T-helper 2 cell treated with Interferon-gamma antibody and Interleukin-4, amounts not matched to agents 100 ng/mL and 5 ng/mL, for 36 hours (primary cell): ENCODE results near the gene NCK2. TPM values are rescaled to one million over a fixed set of nuclear protein-coding genes. Genes with fewer than 3 reads are reported as not detected.
"Not testable (repeated sequence)": the region's sequence is repeated elsewhere in the genome, so short reads cannot be mapped to it uniquely, and the experiment has no call there.

ENCODE experiments used
- intact Hi-C: fragments of 100-400 bp; cut with micrococcal nuclease; formaldehyde crosslinking; loops from one replicate; pipeline ENCODE4 v1.15.1; 2023
- total RNA-seq: library from RNA; stranded (reverse); gene quantifications from 2 replicates; pipeline ENCODE4 v1.2.3, GENCODE V29; 2022

NCK2 gene
- total RNA-seq, 1 donor from 2014 or later = 64.9 TPM

DNA sequence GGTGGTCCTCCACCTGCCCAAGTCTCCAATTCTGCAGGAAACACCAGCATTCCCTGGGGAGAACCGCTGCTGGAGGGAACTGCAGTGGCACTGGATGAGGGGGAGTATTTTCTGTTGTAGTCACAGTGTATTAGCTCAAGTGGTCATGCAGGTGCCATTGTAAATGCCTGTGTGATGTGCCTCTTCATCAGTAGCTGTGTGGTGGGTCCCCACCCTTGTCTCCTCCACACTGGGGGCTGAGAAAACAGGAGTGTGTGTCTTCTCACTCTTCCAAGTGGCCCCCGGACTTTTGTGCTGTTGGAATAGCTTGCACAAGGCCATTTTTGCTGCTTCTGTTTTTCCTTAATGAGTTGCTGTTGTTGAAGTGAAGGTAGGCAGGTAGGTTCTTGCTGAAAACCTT is 8.7 kb downstream of the NCK2 start:
- intact Hi-C loops = no loop called here

DNA sequence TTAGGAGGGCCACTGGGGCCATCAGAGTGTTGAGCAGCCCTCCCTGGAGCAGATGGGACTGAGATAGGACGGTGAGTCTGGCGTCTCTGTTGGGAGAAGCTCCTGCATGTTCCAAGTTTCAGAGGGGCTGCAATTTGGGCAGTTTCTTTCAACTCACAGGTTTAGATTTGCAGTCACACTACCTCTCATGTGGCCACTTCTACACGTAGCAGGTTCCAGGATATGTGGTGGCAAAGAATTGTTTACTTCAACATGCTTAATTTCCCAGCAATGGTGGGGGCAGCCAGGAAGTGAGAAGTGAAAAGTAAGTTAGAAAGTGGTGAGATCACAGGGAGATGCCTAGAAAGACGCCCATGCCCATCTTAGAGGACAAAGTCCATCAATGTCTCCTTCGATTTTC is 9.3 kb downstream of the NCK2 start:
- intact Hi-C loops = loop anchor here (1.0 to 2.0 kb wide), 2 partner anchors 8 to 15 kb away; no protein-coding TSS in a partner anchor

DNA sequence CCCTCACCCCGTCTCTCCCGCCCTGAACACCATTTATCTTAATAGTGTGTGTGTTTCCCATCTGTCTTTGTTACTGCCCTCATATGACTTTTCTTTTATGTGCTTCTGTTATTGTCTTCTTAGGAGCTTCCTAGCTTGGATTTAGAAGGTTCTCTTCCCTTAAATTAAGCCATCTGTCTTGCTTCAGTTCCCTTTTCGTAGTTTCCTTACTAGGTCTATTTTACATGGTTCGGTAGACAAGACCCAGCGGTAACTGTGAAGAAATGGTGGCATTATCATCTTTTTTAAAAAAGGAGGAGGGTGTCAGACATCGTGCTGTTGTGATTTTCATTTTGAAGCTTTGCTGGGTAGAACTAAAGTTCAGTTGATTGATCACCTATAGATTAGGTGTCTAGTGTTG is 10.3 kb downstream of the NCK2 start:
- intact Hi-C loops = loop anchor here (1.0 to 2.0 kb wide), 2 partner anchors 9 to 14 kb away; no protein-coding TSS in a partner anchor

- intact Hi-C loops = loop anchor here (2.0 kb wide), 1 partner anchor 13 kb away; no protein-coding TSS in a partner anchor
These were observed 11.2 kb downstream of the NCK2 start for GRCh38 chr2:105755895-105756294.

- intact Hi-C loops = no loop called here
These were observed 11.7 kb downstream of the NCK2 start for GRCh38 chr2:105756435-105756834.

- intact Hi-C loops = not testable (repeated sequence)
These were observed 12.2 kb downstream of the NCK2 start for GRCh38 chr2:105756865-105757264.

DNA sequence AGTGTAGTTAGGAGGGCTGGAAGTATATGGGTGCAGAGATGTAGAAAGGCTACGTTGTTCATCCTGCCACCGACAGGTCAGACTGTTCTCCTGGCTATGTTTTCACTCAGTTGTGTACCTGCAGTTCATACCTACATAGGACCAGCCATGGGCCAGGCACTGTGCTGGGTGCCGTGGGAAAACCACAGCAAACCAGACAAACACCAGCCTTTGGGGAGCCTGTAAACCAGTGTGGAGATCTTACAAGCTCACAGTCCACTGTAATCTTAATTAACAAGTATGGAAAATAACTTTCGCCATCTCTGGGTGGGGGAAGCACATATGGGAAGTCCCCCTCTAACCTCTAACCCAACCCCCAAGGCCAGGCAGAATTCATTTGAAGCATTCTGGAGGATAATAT is 12.7 kb downstream of the NCK2 start:
- intact Hi-C loops = no loop called here

DNA sequence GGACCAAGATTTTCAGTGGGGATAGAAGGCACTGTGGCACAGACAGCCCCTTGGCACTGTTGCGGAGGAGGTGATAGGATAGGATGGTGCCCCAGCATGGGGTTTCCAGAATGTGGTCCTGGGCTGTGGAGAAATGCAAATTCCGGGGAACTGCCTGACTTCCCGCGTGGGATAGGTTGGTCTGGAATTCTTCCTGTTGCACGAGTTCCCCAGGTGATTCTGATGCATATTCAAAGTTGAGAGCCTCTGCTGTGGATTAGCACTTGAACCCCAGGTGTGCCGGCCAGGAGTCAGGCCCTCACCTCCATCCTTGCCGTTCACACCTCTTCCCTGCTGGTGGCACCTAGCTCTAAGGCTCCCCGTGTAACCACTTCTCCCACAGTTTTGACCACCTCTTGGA is 15.5 kb downstream of the NCK2 start:
- intact Hi-C loops = no loop called here

DNA sequence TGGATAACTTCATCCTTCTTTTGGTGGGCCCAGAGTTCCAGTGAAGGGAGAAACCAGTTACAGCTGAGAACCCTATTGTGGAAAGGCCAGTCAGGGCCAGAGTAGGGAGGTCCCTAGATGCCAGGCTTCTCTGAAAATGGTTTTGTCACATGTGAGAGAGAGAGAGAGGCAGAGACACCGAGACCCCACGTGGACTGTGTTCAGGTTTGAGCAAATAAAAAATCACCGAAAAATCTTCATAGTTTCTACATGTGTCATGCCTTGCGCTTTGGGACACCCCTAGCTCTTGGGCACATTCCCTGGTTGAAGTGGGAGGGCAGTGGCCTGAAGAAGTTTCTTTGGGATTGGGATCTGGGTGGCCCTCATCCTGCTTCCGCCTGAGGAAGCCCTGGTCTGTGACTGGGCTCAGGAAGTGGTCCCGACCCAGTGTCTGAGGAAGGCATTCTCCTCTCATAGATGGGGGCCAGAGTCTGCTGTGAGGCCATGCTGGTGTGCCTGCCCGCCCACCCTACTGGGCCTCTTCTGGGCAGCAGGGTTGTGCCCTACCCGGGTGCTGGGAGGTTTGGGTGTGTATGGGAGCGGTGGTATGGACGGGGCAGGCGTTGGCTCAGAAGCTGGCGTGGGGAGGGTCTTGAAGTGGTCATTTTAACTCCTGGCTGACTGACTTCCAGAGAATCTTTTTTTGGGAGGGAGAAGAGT is 16.1 kb downstream of the NCK2 start:
- intact Hi-C loops = no loop called here

DNA sequence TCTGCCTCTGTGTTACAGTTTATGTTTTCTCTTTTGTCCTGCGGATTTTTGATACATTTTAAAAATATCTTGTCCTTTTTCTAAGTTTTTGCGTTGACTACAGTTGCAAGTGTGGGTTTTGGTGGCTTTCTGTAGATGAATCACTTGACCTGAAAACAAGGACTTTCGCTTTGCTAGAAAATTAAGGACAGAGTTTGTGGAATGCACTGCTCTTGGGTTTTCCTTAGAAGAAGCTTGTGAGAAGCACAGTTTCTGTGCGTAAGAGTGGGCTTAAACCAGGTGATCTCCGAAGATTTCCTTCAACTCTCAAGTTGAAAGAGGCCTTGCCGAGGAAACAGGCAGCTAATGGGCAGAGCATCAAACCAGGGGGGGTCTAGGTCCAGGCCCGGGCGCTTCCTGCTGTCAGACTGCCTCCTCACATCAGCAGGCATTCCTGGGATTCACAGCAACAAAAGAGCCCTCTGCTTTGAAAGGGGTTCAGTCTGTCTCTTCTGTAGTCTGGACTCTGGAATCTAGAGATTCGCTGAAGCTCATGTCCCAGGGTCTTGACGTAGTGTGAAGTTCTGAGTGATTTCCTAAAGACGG is 17.3 kb downstream of the NCK2 start:
- intact Hi-C loops = no loop called here

DNA sequence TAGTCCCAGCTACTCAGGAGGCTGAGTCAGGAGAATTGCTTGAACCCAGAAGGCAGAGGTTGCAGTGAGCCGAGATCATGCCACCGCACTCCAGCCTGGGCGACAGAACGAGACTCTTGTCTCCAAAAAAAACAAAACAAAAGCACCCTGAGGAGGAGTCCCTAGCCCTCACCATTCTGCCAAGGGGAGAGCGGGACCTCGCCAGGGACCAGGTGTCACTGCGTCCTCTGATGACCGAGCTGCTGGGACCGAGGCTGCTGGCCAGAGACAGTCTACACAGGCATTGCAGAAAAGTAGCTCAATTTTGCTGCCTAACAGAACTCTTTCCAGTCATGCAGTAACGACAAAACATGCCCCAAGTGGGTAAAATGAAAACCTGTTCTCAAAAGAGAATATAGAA is 18.4 kb downstream of the NCK2 start:
- intact Hi-C loops = no loop called here

DNA sequence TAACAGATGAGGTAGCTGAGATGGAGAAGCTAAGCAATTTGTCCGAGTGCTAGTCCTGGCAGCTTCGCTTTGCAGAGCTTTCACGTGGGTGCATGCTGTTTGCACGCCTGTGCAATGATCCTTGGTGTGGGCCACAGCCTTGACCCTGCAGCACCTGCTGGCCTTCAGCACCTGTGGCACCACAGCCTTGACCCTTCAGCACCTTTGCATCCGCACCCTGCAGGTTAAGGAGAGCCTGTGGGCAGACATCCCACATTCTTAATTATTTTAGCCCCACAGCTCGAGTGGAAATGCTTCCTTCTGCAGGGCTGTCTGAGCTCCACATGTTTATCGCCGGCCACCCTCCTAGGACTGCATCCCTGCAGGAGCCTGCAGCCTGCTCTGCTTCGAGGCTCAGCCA is 19.3 kb downstream of the NCK2 start:
- intact Hi-C loops = no loop called here

DNA sequence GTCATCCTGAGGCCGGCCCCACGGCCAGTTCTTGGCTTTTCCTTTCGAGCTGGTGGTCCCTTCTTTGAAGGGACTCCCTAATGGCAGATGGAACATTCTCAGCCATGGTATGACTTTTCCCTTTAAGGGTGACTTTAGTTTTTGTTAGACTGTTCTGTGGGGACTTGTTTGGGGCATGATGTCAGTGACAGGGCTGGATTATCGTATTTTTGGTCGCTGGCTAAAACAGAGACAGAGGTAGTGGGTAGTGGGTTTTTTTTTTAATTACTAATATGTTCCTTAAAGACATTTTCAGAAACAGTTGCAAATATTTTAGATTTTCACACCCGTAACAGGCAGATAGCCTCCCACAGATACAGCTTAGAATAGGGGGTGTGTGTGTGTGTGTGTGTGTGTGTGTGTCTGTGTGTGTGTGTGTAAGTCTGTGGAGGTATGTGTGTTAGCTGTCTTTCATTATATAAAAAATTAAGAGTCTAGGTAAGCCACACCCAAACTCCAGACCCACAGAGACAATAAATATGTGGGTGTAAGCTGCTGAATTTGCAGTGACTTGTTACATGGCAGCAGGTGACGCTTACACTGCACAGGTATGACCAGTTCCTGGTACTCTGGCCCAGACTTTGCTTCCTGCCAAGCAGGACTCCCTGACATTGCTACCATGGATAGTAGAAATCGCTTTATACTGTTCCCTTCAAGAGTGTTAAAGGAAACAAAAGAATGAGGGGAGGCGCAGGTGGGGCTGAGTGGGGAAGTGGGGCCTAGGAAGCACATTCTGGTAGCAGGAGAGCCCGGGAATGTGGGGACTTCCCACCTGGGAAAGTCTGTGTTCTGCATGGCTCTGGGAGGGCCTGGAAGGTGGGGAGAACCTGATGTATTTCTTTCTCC is 20.9 kb downstream of the NCK2 start:
- intact Hi-C loops = no loop called here

DNA sequence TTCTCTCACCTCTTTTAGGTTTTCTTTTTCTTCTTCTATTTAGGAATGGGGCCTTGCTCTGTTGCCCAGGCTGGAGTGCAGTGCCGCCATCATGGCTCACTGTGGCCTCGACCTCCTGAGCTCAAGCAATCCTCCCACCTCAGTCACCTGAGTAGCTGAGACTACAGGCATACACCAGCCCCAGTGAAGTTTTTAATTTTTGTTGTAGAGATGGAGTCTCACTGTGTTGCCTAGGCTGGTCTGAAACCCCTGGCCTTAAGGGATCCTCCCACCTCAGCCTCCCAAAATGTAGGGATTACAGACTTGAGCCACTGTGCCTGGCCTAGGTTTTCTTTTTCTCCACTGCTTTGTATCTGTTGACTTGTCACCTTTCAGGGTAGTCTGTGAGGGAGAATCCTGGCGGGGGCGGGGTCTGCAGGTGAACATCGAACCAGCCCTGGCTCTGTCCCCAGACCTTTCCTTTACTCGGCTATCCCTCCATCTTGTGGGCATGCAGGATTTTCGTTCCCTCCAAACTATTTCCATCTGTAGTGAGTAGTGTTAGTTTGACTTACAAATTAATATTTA is 21.7 kb downstream of the NCK2 start:
- intact Hi-C loops = no loop called here

GRCh38 chr2:105768176-105768575 is 23.5 kb downstream of the NCK2 start:
- intact Hi-C loops = loop anchor here (2.0 kb wide), 1 partner anchor 13 kb away; no protein-coding TSS in a partner anchor

GRCh38 chr2:105768961-105769452 is 24.3 kb downstream of the NCK2 start:
- intact Hi-C loops = loop anchor here (2.0 kb wide), 1 partner anchor 14 kb away; no protein-coding TSS in a partner anchor

DNA sequence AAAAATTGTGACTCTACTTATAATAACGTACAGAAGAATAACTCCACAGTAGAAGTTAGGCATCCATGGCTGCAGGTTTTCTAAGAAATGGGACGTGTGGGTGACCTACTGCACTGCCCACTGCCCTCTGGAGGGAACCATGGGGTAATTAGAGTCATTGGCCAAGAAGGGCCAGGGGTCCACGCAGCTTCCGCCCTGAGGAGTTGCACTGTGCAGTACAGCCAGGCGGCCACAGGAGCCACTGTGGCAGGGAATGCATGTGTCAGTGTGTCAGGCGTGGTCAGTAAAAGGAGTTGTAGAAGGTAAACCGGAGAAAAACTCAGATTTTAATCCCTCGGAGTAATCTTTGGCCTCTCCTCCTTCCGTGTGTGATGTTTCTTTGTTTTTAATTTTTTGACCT is 24.8 kb downstream of the NCK2 start:
- intact Hi-C loops = loop anchor here (2.0 kb wide), 1 partner anchor 15 kb away; no protein-coding TSS in a partner anchor

- intact Hi-C loops = no loop called here
These were observed 25.4 kb downstream of the NCK2 start for GRCh38 chr2:105770149-105770548.

DNA sequence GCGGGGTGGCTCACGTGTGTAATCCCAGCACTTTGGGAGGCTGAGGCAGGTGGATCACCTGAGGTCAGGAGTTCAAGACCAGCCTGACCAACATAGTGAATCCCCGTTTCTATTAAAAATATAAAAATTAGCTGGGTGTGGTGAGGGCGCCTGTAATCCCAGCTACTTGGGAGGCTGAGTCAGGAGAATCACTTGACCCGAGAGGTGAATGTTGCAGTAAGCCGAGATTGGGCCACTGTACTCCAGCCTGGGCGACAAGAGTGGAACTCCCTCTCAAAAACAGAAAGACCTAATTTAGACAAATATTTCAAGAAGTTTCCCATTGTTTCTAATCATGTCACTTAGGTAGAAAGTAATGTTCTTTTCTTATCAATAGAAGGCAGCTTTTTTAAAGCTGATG is 26.6 kb downstream of the NCK2 start:
- intact Hi-C loops = not testable (repeated sequence)

DNA sequence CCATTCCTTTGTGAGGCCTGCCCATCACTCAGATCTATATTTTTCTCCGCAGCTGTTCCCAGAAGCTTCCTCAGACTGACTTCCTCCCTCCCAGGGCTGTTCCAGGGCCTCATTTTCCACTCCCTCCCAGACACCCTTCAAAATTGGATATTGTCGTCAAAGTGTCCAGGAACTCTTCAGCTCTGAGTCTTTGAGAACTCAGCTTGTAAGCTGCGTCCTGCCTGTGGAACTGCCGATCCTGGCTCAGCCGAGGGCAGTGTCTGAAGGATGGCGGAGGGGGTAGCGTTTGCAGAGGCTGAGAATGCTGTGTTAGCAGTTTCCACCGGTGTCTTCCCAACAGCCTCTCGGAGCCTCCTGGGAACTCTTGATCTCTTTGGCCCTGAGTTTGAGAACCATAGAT is 27.1 kb downstream of the NCK2 start:
- intact Hi-C loops = no loop called here

DNA sequence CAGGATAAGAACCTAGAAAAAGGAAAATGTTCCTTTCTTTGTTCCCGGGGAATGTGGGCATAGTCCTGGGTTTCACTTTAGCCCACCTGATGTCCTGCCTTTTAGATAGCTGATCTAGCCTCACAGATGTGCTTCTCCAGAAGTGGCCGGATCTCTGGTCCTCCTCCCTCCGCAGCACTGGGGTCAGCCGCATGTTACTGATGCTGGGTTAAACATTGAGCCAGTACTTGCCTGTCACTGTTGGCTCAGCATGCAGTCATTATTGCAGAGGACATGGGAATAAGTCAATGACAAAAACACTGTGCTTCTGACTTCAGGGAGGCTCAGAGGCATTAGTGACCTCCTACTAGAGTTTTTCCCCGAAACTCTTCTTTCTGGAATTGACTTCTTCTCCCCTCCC is 27.6 kb downstream of the NCK2 start:
- intact Hi-C loops = no loop called here
